Measurements from ENCODE around the gene FOXE3.

Gene FOXE3

DNA sequence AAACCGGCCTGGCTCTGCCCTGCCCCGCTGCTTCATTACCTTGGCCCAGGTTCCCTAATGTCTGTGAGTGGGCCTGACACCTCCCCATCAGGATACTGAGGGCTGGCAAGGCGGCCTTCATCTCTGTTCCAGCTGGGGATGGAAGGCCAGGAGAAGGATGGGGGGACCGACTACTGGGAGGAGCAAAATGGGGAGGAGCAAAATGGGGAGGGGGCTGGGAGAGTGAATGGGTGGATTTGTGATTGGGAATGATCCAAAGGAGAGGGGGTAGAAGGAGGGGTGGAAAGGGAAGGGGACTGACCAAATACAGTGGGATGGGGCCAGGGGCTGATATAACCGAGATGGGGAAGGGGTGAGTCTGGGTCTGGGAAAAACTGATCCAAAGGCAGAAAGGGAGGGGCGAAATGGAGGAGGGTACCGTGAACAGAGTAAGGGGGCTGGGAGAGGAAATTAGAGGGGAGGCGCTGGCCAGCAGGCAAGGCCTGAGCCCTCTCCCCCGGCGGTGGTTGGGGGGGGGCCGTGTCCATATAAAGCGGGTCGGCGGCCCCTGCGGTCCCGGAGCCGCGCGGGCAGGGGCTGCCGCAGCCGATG is at the start of gene FOXE3:
Gene FOXE3 (plus strand): TSS at position 558 of the 591 bp plus-strand sequence. CDS start 31 bp downstream, at position 589.
- in situ Hi-C loops (cut with MboI; ENCODE audit: low sequenced_read_pairs) = loop anchor here (25.0 kb wide), 1 partner anchor 296 kb away; no protein-coding TSS in a partner anchor

DNA sequence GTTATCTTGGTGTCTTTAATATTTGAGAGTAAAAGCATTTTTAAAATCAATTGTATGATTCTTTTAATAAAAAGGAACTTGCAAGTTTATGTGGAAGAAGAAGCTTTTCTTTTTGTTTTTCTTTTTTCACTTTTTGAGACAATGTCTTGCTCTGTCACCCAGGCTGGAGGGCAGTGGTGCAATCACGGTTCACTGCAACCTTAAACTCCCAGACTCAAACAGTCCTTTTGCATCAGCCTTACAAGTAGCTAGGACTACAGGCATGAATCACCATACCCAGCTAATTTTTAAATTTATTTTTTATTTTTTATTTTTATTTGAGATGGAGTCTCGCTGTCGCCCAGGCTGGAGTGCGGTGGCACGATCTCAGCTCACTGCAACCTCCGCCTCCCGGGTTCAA is 48.4 kb upstream of the FOXE3 start:
- in situ Hi-C loops (cut with MboI; ENCODE audit: low sequenced_read_pairs) = no loop called here

DNA sequence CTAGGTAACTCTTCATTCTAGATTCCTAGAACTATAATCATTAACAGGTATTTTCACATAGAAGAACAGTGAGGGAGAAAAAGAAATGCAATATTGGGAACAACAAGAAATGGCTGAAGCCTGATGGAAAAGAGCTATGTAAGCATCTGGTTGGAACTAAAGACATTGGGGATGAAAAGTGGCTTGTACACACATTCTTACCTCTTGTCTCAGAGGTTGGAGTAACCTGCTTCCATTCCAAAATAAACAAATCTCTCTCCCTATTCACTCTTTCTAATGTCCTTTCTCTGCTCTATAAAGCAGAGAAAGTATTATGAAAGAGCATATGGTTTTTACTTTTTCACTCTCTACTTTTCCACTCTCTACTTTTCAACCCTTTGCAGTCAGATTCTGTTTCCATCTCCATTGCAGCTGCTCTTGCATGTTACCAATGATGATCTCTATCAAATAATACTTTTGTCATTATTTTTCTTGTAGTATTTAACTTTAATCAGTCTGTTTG is 45.0 kb upstream of the FOXE3 start:
- in situ Hi-C loops (cut with MboI; ENCODE audit: low sequenced_read_pairs) = no loop called here

DNA sequence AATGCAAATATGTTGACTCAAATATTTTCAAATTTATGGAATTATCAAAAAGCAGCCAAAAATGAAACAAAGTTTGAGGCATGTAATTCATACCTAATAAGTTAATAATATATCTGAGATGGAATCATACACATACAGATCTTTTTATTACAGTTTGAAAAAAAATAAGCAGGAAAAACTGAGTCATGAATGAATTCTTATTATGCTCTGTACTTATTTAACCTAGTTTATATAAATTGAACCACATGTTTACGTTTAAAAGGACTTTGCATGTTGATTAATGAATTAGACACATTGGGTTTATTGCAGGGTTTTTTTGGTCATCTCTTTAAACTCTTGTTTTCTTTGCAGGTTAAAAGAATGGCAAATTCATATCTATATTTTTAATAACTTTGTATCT is 41.6 kb upstream of the FOXE3 start:
- in situ Hi-C loops (cut with MboI; ENCODE audit: low sequenced_read_pairs) = no loop called here

DNA sequence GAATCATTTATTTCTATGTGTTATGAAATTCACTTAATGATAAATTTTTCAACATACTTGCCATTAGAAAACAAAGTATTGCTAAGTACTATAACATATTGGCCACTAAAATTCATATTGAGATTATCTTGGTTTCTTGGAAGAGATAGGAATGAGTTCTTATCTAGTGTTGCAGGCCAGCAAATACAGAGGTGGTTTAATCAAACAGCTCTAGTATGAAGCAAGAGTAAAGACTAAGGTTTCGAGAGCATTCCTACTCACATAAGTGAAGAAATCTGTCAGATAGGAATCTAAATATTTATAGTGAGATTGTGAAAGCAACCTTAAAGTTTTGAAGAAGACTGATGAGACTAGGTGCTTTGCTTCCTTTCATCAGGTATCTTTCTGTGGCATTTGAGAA is 37.9 kb upstream of the FOXE3 start:
- in situ Hi-C loops (cut with MboI; ENCODE audit: low sequenced_read_pairs) = no loop called here

DNA sequence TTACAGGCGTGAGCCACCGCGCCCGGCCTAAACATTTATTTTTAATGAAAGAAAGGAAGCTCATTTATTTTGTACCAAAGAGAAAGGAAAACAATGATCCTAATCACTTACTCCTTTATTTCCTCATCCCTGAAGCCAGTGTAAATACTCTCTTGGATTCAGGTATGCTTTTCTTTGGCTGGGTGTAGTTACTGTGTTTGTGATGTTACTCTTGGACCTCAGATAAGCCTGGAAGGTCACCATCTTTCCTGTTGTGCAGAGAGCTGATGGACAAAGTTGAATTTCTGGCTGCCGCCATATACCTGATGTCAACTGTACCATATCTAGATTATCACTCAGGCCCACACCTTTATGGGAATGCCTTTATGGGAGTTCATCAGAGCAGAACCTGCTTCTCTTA is 35.4 kb upstream of the FOXE3 start:
- in situ Hi-C loops (cut with MboI; ENCODE audit: low sequenced_read_pairs) = no loop called here

DNA sequence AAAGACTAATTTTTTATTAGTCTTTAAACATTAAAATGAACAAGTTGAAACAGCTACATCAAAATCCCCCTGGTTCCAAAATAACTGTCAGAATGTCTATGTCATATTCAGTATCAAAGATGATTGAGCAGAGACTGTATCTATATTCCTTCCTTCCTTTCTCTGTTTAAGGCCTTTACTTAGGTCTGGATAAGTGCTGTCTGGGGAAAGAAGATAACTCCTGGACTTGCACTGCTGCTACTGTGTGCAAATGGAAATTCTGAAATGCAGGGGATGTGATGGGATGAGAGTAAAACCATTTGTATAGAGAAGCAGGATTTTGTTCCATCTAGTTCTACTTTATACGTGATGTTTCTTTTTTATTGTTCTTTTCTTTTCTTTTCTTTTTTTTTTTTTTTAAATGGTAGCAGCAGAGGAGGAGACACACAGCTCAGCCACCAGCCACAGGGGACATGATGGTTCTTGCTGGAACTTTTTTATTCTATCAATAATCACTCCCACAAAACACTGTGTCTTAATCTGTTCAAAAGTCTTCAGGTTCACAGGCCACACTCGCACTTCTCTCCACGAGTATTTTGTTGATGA is 33.6 kb upstream of the FOXE3 start:
- in situ Hi-C loops (cut with MboI; ENCODE audit: low sequenced_read_pairs) = no loop called here

DNA sequence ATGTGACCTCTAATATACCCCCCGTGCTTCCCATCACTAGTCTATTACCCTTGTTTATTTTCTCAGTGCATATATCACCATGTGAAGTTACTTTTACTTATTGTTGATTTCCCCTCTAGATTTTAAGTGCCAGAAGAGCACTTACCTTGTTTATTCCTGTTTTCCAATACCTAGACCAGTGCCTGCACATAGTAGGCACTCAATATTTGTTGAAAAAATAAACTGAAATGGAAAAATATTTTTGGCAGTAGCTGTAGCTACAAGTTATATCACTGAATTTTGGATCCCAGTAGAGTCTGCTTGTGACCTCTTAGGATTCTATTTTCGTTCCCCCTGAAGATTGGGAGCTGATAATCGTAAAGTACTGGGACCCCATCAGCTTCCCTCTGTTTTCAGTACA is 32.0 kb upstream of the FOXE3 start:
- in situ Hi-C loops (cut with MboI; ENCODE audit: low sequenced_read_pairs) = no loop called here

DNA sequence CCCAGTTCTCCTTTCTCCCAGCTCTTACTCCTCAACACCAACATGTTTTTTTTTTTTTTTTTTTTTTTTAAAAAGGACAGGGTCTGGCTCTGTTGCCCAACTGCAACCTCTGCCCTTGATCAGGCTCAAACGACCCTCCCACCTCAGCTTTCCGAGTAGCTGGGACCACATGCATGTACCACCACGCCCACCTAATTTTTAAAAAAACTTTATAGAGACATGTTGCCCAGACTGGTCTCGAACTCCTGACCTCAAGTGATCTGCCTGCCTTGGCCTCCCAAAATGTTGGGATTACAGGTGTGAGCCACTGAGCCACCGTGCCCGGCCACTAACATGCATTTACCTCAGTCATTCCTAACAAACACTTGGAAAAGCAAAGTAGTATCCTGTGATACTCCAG is 31.1 kb upstream of the FOXE3 start:
- in situ Hi-C loops (cut with MboI; ENCODE audit: low sequenced_read_pairs) = no loop called here

DNA sequence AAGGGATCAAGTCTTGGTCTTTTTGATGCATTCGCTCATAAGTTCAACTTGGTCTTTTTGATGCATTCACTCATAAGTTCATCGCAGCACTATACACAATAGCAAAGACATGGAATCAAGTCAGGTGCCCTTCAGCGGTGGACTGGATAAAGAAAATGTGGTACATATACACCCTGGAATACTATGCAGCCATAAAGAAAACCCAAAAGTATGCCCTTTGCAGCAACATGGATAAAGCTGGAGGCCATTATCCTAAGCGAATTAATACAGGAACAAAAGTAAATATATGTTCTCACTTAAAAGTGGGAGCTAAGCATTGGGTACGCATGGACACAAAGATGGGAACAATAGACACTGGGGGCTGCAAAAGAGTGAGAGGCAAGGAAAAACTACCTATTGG is 29.8 kb upstream of the FOXE3 start:
- in situ Hi-C loops (cut with MboI; ENCODE audit: low sequenced_read_pairs) = no loop called here

DNA sequence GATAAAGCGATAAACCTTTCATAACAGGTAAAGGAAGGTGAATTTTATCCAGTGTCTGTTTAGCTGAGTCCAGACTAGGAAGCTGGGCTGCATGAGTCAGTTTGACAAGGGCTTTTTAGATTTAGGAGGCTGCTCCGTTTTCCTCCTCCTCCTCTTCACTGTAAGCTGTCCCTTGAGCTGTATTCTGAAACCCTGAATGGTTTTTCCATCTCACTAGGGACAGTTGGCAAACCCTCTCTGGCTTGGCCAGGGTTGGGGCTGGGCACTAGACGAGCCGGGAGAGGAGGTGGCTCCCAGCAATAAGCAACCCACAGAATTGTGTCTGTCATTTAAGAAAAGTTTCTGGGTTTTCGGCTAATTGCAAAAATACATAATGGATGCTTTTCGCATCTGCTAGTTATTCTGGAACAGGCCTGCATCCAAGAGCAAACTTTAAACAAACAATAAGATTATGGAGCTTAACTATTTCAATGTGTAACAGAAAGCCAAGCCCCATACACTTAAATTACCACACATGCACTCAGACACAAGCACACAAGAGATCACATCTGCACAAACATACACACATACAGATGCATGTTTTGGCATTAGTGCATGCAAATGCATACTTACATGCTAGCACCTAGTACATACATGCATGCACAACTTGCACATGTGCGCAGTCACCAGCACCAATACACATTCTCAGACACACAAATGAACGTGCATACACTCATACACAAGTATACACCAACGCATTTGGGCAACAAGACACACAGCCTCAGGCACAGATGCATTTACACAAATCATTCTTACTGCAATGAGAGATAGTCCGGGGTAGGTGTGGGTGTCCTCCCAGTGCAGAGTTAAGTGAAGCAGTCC is 27.8 kb upstream of the FOXE3 start:
- in situ Hi-C loops (cut with MboI; ENCODE audit: low sequenced_read_pairs) = no loop called here

DNA sequence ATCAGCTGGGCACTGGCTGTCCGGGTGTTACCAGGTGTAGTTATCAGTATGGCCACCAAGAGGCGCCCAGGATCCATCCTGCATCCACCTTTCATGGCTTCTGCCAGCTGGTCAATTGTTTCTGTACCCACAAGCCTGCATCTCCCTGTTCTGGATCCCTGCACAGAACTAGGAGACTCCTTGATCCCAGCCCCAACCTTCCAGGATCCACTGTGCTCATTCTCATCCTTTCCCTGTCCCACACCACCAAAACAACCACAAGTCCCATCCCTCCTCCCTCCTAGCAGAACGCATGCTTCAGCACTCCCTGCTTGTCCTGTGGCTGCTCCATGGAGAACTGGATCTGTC is 27.2 kb upstream of the FOXE3 start:
- in situ Hi-C loops (cut with MboI; ENCODE audit: low sequenced_read_pairs) = no loop called here

DNA sequence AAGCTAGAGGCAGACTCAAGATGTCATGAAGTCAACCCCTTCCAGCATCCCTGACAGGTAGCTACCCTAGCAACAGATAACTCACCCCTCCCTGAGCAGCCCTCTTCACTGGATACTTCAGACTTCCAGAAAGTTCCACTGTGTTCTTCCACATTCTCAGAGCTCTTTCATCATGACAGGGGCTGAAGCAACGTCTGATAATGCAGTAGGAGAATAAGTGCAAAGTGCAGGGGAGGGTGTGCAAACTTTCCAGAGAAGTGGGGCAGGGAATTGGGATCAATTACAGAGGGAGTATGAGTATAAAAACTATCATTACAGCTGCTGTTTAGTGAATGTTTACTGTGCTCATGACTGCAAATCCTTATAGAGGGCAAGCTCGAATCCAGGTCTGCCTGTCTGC is 26.4 kb upstream of the FOXE3 start:
- in situ Hi-C loops (cut with MboI; ENCODE audit: low sequenced_read_pairs) = no loop called here

DNA sequence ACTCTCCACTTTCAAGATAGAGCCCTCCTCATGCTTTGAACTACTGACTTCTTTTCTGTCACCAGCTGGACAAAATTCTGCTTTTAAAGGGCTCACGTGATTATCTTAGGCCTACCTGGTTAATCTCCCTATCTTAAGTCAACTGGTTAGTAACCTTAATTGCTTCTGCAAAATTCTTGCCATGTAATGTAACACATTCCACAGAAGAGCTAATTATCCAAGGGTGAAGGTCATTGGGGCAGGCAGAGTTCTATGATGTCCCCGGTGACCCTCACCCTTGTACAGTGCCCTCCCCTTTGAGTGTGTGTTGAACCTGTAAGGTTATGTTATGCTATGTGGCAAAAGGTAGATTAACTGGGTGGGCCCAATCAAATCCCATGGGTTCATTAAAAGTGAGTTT is 25.2 kb upstream of the FOXE3 start:
- in situ Hi-C loops (cut with MboI; ENCODE audit: low sequenced_read_pairs) = no loop called here

DNA sequence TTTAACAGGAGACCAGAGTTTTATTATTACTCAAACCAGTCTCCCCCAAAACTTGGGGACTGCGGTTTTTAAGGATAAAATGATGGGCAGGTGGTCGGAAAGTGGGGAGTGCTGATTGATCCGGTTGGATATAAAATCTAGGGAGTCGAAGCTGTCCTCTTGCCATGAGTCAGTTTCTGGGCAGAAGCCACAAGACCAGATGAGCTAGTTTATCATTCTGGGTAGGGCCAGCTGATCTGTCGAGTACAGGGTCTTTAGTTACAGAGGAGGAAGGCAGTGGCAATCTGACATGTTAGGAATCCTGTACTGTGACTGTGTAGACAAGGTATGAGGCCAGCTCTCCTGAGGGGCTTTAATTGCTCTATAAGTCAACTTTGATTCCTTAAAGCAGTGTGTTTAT is 22.9 kb upstream of the FOXE3 start:
- in situ Hi-C loops (cut with MboI; ENCODE audit: low sequenced_read_pairs) = no loop called here

DNA sequence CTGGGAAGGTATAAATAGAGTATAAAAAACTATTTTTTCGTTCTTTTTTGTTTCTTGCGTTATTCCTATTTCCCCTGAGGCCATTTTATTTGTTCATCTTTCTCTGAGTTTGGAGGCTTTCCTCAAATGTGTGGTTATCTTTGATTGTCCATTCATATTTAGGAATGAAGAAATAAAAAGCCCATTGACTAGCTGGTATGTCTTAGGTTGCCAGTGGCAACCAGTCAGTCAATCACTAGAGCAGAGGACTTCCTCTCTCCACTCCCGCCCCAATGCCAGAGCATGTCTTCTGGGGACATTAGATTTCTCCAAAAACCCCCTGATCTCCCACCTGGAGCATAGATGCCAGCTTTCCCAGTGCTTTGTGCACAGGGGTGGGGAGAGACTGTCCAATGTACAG is 20.7 kb upstream of the FOXE3 start:
- in situ Hi-C loops (cut with MboI; ENCODE audit: low sequenced_read_pairs) = no loop called here

DNA sequence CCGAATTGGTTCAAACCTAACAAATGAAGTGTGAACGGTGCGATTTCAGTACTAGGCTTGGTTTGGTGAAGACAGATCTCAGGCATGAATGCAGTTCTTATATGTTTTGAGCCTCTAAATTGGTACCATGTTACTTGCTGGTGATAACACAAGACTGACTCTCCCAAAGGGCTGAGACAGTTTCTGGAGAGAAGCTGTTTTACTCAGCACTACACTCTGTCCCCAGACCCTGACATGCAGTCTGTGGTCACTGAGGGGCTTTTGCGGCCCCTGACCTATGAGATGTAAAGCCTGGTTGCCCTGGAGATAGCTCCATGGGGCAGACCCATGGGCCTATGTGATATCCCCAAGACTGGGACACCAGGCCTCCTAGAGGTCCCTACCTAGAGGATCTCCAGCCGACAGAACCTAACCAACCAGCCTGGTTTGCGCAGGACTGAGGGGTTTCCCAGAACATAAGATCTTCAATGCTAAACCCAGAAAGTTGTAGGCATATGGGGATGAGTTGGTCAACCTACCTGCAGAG is 19.4 kb upstream of the FOXE3 start:
- in situ Hi-C loops (cut with MboI; ENCODE audit: low sequenced_read_pairs) = no loop called here

DNA sequence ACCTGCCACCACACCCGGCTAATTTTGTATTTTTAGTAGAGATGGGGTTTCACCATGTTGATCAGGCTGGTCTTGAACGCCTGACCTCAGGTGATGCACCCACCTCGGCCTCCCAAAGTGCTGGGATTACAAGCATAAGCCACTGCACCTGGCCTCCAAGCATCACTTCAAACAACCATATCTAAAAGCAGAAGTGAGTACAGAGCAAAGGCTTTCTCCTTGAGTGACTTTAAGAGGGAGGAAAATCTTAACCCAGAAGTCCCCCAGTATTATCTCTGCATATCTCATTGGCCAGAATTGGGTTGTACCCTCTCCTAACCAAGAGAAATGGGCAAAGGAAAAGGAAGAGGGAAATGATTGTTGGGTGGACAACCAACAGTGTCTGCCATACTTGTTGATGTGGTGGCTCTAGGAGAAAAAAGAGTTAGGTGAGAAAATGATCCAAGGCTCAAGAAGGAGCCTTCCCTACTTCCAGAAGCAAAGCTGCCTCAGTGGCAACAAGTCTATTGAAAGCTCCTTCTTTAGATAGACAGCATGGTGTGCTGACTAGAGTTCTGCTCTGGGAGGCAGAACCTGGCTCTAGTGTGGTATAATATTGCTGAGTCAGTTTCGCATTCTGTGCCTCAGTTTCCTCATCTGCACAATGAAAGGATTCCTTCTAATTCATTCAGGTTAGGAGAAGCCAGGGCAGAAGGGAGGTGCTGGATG is 16.8 kb upstream of the FOXE3 start:
- in situ Hi-C loops (cut with MboI; ENCODE audit: low sequenced_read_pairs) = no loop called here

DNA sequence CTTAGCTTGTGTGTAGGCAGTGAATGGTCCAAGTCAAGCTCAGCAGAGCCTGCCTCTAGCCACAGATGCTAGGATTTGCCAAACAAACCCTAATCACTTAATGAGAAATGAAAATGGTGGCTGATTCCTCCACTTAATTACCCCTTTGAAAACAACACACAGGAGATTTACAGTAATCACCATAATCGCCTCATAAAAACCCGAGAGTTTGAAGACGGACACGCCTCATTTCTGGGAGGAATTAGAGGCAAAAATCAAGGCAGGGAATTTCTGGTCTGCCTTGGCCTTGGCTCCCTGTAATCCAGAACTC is 16.3 kb upstream of the FOXE3 start:
- in situ Hi-C loops (cut with MboI; ENCODE audit: low sequenced_read_pairs) = loop anchor here (25.0 kb wide), 1 partner anchor 312 kb away; no protein-coding TSS in a partner anchor

DNA sequence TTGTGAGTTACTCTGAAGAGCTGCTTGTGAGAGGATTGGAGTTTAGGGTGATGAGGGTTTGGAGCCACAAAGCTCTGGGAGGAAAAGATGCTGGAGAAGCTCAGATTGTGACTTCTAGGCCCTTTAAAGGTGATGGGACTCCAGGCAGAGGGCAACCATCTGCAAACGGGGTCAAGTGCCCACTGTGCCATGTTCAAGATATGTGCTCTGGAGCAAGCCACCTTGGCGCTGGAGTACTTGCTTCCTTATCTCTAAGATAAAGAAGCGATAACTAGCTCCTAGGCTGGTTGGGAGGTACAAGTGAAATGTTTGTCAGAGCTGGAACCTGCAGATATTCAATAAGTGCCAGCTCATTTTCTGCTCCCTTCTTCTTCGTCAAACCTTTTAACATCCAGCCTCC is 14.3 kb upstream of the FOXE3 start:
- in situ Hi-C loops (cut with MboI; ENCODE audit: low sequenced_read_pairs) = loop anchor here (25.0 kb wide), 1 partner anchor 311 kb away; no protein-coding TSS in a partner anchor

DNA sequence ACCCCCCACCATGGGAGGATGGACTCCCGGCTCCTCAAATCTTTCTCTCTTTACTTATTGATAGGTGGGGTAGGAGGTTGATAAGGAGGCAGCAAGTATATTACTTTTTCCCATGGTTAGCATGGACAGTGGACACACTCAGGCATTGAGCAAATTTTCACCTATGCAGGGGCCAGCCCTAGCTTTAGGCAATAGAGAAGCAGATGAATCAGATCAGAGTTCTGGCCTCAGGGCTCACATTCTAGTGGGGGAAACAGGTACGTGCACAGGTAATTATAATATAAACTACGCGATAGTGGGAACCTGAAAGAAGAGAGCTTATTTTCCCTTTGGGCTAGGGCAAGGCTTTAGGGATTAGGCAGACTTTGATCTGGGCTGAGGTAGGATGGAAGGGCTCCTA is 13.5 kb upstream of the FOXE3 start:
- in situ Hi-C loops (cut with MboI; ENCODE audit: low sequenced_read_pairs) = loop anchor here (25.0 kb wide), 1 partner anchor 310 kb away; no protein-coding TSS in a partner anchor

All from HL-60/S4 (cell line).